Testis (tissue), 3 donors: ENCODE data around the gene SMYD3. TPM values are rescaled to one million over a fixed set of nuclear protein-coding genes. Genes with fewer than 3 reads are reported as not detected.

Experiments used
- DNase-seq: peaks from one replicate; pipeline ENCODE4 v3.0.0-alpha.2; 2019
- H3K27ac ChIP-seq, 2 donors: fragments of 200-600 bp; sonication (generic); one replicate each; pipeline ENCODE4 v1.5.1; 2019
- H3K27me3 ChIP-seq: fragments of 200-600 bp; sonication (generic); one replicate; pipeline ENCODE4 v1.5.1; 2019
- H3K36me3 ChIP-seq: fragments of 200-600 bp; sonication (generic); one replicate; pipeline ENCODE4 v1.5.1; 2017; ENCODE audit warnings: low read depth; ENCODE audit errors: missing control alignments
- H3K4me1 ChIP-seq: fragments of 200-600 bp; sonication (generic); one replicate; pipeline ENCODE4 v1.5.1; 2019
- H3K4me3 ChIP-seq, 2 donors: fragments of 200-600 bp; sonication (generic); one replicate each; pipeline ENCODE4 v1.5.1; 2017 to 2019
- H3K9me3 ChIP-seq: fragments of 200-600 bp; sonication (generic); one replicate; pipeline ENCODE4 v1.5.1; 2017
- CTCF ChIP-seq, 3 experiments: fragments of 450-650 bp in 2 of 3; fragments of 200-600 bp in 1 of 3; sonication (generic) in 1 of 3; IDR thresholded peaks; one replicate each; pipeline ENCODE4 v1.5.1; 2016 to 2019; ENCODE audit warnings: antibody characterized with exemption in 3 of 3, mild to moderate bottlenecking in 2 of 3, moderate library complexity in 1 of 3
- POLR2A ChIP-seq: fragments of 450-650 bp; IDR thresholded peaks from one replicate; pipeline ENCODE4 v1.6.1; 2017; ENCODE audit warnings: antibody characterized with exemption, mild to moderate bottlenecking, moderate library complexity
- WGBS, 2 donors: methylation state at CpG; one replicate each; pipeline ENCODE4 v1.1.5; 2018; 5-methylcytosine and 5-hydroxymethylcytosine counted together
- intact Hi-C: fragments of 100-400 bp; cut with DNase I; formaldehyde crosslinking; loops from one replicate; pipeline ENCODE4 v1.15.1; 2023; ENCODE audit warnings: low total_unique reads
- polyA plus RNA-seq: library from polyadenylated mRNA; stranded (reverse); fragments of 350-450 nt; fragmentation: Illumina TruSeq; extraction: RNeasy Lipid Tissue Mini Kit (QIAGEN cat#74804); gene quantifications from one replicate; pipeline ENCODE4 v1.2.3, GENCODE V29; 2014; ENCODE audit warnings: low read depth, low replicate concordance; ENCODE audit not compliant: insufficient read depth
- total RNA-seq, 2 donors: library from RNA; depleted of rRNA; stranded (reverse); fragments of >200 nt; gene quantifications; one replicate each; pipeline ENCODE4 v1.2.3, GENCODE V29; 2016

Gene SMYD3
- total and polyA plus RNA-seq, 3 donors from 2014 or later = 23.0 to 38.8 (median 38.7) TPM

GRCh38 chr1:246020211-246020954 lies 486.7 kb downstream of the SMYD3 start:
- no peak overlapping the region for H3K27ac ChIP-seq
- no peak for TF ChIP-seq POLR2A
- WGBS, 2 donors = 80 to 83% methylated on average over 6 of the region's 6 CpGs

DNA sequence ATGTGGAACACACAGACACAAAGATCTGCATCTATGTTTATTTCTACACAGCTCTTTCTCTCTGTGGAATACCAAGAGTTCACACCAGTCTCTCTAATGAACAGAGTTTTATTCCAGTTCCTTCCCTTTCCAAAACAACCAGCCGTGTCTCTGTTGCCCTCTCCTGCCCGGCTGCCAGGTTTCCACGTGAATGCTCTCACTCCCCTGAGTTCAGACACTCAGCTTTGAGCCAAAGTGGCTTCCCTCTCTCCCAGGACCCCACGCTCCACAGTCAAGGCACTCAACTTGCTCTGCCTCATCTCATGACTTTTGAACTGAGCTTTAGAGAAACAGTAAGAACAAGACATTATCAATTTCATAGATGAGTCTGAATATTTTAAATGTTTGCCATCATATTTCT lies 488.9 kb downstream of the SMYD3 start:
- no peak for DNase-seq
- H3K4me3 ChIP-seq = no peak overlapping the region
- no peak for TF ChIP-seq POLR2A
- TF ChIP-seq CTCF (IDR thresholded peaks at IDR 0.05) = no peak
- 79 to 81% methylated on average over 4 of the region's 4 CpGs for WGBS, 2 donors
- no peaks in the 10 kb centered on the region for H3K36me3 ChIP-seq
- intact Hi-C loops = no loop called here
- peaks cover 4% of the 10 kb centered on the region for H3K4me1 ChIP-seq
- no peak overlapping the region for H3K27ac ChIP-seq
- no peaks in the 10 kb centered on the region for H3K27me3 ChIP-seq
- H3K9me3 ChIP-seq = no peaks in the 10 kb centered on the region

More at GRCh38 chr1:246020211-246020954, 486.7 kb downstream of the SMYD3 start:
- no peaks in the 10 kb centered on the region for H3K36me3 ChIP-seq
- H3K4me1 ChIP-seq = peaks cover 4% of the 10 kb centered on the region
- intact Hi-C loops = no loop called here
- H3K9me3 ChIP-seq = no peaks in the 10 kb centered on the region
- no peak overlapping the region for H3K4me3 ChIP-seq
- DNase-seq = no peak
- H3K27me3 ChIP-seq = no peaks in the 10 kb centered on the region

GRCh38 chr1:246012341-246012740 lies 494.7 kb downstream of the SMYD3 start:
- H3K4me3 ChIP-seq = no peak overlapping the region
- no peak for DNase-seq
- H3K27ac ChIP-seq = no peak overlapping the region
- intact Hi-C loops = no loop called here
- H3K36me3 ChIP-seq = no peaks in the 10 kb centered on the region
- TF ChIP-seq CTCF (IDR thresholded peaks at IDR 0.05) = peak; percentile 29 to 53 (median 39)
- TF ChIP-seq POLR2A = no peak
- no peaks in the 10 kb centered on the region for H3K27me3 ChIP-seq
- no peaks in the 10 kb centered on the region for H3K9me3 ChIP-seq
- WGBS, 2 donors = 57 to 61% methylated on average over 5 of the region's 5 CpGs
- peaks cover 4% of the 10 kb centered on the region for H3K4me1 ChIP-seq

- H3K4me3 ChIP-seq = no peak overlapping the region
- H3K27me3 ChIP-seq = no peaks in the 10 kb centered on the region
- no peaks in the 10 kb centered on the region for H3K36me3 ChIP-seq
- no peaks in the 10 kb centered on the region for H3K4me1 ChIP-seq
- intact Hi-C loops = no loop called here
- no peak for DNase-seq
- H3K9me3 ChIP-seq = no peaks in the 10 kb centered on the region
- H3K27ac ChIP-seq = no peak overlapping the region
- TF ChIP-seq POLR2A = no peak
- 89 to 94% methylated on average over 3 of the region's 3 CpGs for WGBS, 2 donors
These were observed 496.7 kb downstream of the SMYD3 start for GRCh38 chr1:246010386-246010785.

GRCh38 chr1:246008363-246008831 lies 498.7 kb downstream of the SMYD3 start:
- DNase-seq = no peak
- no peak overlapping the region for H3K27ac ChIP-seq
- H3K36me3 ChIP-seq = no peaks in the 10 kb centered on the region
- TF ChIP-seq POLR2A (no peak), CTCF (IDR thresholded peaks at IDR 0.05) (no peak)
- no peaks in the 10 kb centered on the region for H3K9me3 ChIP-seq
- H3K27me3 ChIP-seq = no peaks in the 10 kb centered on the region
- no peaks in the 10 kb centered on the region for H3K4me1 ChIP-seq
- no peak overlapping the region for H3K4me3 ChIP-seq
- 69 to 79% methylated on average over 10 of the region's 10 CpGs for WGBS, 2 donors
- intact Hi-C loops = loop anchor here (10.0 kb wide), 1 partner anchor 854 kb away; the partner anchor contains the start of gene KIF26B

DNA sequence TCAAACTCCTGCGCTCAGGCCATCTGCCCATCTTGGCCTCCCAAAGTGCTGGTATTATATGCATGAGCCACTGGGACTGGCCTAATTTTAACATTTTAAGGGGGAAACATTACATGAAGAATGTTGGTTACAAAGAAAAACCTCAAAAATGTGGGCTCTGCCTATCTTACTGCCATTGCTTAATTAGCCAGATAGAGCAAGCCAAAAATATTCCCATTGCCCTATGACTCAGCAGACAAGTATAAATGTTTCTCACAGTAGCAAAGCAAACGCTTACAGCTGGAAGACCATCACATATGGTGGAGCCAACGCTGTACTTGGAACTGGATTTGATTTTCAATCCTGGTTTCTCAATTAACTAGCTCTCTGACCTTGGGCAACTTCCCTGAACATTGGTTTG lies 502.0 kb downstream of the SMYD3 start:
- H3K27ac ChIP-seq = no peak overlapping the region
- TF ChIP-seq CTCF (IDR thresholded peaks at IDR 0.05) = no peak
- no peak for TF ChIP-seq POLR2A
- no peaks in the 10 kb centered on the region for H3K4me1 ChIP-seq
- no peak for DNase-seq
- 64 to 78% methylated on average over 3 of the region's 3 CpGs for WGBS, 2 donors
- H3K36me3 ChIP-seq = no peaks in the 10 kb centered on the region
- no peaks in the 10 kb centered on the region for H3K27me3 ChIP-seq
- H3K9me3 ChIP-seq = no peaks in the 10 kb centered on the region
- intact Hi-C loops = loop anchor here (10.0 kb wide), 1 partner anchor 850 kb away; the partner anchor contains the start of gene KIF26B
- no peak overlapping the region for H3K4me3 ChIP-seq
